Stimulated activated CD4-positive, alpha-beta T cell treated with anti-CD3 and anti-CD28 coated beads, Interleukin-2, amount 100 ng/mL, for 48 hours (primary cell): Measurements from ENCODE around the gene RNF151.
A peak's percentile ranks its signal among the peaks of the same experiment; 100 is the strongest.

Experiments
- DNase-seq, 2 donors: peaks; one replicate each; pipeline ENCODE4 v3.0.0-alpha.2; 2020

Gene RNF151

DNA sequence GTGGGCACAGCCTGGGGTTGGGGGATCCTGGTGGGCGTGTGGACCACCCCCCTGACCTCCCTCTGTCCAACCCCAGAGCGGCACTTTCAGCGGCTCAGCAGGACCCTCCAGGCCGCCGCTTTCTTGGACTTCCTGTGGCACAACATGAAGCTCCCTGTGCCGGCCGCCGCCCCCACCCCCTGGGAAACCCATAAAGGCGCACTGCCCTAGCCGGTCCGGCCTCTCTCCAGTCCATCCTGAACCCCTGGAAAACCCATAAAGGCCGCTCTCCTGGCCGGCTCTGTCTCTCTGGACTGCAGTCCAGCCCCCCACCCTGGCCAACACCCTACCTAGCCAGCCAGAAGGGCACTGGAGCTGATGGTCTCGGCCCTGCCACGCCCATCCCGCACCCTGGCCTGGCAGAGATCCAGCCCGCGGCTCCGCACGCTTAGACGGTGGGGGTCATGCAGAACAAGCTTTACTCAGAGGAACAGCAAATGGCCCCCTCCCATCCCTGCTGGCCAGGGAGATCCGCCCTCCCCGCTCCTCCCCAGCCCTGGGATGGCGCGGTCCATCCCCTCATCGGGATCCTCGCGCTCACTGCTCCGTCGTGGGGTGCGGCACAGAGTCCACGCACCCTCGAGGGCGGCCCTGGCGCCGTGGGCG lies 11.9 kb downstream of the RNF151 start:
- DNase-seq = no peak

DNA sequence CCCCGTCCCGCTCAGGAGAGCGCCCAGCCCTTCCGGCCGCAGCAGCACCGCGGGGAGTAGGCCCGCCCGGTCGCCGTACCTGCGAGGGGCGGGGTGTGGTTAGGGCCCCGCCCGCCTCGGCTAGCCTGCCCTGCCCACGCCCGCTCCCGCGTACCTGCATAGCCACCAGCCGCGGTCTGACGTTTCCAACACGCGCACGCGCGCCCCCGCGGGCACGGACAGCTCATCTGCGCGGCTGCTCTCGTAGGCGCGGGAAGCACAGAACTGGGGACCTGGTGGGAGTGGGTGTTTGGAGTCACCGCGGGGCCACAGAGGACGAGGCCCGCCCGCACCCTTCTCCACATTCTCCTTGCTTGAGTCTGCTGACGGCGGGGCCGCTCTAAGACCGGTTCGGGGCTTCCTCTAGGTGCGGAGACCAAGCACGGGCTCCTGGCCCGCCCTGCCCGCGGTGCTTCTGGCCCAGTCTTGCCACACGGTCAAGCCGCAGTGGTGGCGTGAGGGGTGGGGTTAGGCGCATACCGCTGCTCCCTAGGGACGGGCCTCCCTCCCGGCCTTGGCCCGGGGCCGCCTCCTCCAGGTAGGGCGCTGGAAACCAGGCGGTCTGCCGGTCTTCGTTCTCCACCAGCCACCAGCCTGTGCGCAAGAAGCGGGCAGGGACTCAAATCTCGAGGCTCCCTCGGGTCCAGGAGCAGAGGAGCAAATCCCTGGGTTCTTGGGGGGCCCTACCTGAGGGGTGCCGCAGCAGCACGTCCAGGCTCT lies 12.8 kb downstream of the RNF151 start:
- DNase-seq = no peak

DNA sequence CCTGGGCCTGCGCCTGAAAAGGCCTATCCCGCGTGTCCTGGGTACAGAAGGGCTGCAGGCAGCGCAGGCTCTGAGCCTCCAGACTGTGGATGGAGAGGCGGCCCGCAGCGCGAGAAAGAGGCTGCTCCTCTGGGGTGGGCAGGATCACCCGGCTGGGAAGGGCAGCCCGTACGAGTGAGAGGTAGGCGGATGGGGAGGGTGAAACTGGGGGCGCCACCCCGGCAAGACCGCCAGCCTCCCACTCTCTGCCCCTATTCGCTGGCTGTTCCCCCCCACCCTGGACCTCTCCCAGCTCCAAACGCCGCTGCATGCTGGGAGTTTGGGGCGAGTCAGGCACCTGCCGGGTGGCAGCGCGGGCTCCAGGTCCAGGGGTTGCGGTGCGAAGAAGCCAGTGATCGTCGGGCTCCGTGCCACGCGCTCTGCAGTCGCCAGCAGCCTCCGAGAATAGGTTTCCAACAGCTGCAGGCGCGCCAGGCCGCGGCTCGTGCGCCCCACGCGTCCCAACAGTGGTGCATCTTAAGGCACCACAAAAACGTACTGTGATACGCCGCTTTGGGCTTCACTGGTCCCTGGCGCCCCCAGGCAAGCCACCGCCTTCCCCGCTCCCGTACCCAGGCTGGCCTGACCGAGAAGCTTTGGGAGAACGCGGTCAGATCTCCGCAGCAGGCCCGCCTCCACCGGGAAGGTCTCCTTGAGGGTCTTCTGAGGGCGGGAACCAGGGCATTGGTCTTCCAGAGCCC lies 13.5 kb downstream of the RNF151 start:
- no peak for DNase-seq

DNA sequence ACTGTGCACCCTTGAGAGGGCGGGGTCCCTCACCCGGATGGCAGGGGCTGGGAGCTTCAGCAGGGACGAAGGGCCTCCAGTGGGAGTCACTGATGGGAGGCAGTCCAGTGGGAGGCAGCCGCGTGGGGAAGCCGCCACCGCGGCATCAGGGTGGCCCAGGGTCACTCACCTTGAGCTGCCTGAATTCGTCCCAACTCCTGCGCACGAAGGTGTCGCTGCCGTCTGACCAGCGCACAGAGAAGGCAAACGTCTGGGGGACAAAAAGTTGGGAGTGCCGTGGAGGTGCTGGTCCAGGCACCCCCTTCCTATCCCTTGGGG lies 14.1 kb downstream of the RNF151 start:
- DNase-seq = no peak

DNA sequence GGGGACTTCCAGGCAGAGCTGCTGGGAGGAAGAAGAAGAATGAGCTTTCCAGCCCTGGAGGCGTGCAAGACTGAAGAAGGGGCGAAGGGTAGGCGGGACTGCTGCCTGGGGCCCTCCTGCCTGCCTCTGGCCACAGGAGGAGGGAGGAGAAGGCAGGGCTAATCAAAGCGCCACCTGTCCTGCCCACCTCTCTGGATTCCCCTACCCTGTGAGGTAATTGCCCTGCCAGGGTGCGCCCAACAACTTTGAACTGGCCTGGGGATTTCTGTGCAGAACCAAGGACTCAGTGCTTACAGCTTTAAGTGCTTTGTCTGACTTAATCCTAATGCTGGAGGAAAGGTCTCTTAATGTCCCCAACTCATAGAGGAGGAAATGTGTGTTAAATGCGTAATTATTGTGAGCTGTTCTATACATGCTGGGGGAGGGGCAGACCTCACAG lies 14.8 kb downstream of the RNF151 start, which contains the start of gene NOXO1:
Gene NOXO1 (minus strand): TSS at position 72 of the 439 bp plus-strand sequence. CDS start 290 bp downstream, outside the sequence.
- no peak for DNase-seq

DNA sequence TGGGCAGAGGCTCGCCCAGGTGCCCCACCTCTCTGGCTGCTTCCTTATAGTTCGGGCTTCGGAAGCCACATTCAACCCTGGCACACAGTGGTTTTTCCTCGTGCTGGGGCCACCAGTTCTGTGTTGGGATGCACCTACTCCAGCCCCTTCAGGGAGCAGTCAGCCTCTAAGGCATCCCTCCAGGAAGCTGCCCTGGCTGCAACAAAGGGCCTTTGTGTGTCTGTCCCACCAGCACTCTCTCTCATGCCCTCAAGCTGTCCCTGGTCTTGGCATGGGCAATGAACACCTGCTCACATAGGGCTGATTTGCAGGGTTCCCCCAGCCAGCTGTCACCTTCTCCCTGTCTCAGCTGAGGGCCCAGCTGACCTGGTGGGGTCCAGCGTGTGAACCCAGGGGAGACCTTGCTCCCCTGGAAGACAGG lies 15.4 kb downstream of the RNF151 start:
- no peak for DNase-seq

DNA sequence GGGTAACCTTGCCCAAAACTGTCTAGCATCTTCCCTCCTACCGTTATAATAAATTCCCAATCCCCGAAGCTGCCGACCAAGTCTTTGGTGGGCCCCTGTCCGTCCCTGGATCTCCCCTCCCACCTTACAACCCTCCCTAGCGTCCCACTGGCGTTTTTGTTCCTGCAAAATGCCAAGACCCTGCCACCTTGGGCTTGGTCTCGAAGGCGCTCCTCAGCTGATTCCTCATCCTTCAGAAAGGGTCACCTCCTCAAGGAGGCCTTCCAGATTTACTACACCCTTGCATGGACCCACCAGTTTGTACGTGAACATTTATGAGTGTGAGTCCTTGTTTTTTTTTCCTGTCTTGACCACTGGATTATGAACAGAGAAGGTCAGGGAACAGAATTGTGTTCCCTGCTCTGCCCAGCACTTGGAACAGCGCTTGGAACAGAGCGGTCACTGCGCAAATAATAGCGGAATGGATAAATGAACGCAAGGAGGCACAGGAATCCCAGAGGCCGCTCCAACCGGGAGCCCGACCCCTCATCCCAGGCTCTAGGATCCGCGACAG lies 16.4 kb downstream of the RNF151 start:
- DNase-seq = no peak

DNA sequence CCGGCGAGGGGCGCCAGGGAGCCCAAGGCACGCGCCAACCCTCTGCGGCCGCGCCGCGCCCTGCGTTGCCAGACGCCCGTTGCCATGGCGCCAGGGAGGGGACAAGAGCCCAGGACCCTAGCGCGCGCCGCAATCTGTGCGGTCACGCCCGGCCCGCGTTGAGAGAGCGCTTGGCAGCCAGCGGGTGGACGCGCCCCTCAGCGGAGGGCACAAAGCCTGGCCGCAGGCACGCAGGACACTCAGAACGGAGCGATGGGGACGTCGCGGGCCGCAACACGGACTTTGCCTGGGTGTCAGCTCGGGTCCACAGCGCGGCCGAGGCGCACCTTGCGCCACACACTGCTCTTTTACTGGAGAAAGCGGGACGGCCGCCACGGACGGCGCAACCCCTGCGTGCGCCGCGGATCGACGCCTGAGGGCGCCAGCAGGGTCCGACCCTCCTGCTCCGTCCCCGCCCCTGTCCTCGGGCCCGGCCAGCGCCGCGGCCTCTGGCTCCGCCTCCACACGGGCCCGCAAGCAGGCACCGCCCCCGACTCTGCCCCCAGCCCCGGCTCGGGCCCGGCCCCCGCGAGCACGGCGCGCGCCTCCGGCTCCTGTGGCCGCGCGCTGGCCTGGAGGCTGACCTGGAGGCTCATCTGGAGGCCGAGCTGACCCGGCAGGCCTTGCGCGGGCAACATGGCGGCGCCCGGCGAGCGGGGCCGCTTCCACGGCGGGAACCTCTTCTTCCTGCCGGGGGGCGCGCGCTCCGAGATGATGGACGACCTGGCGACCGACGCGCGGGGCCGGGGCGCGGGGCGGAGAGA lies 17.1 kb downstream of the RNF151 start, which contains the start of gene GFER:
Gene GFER (plus strand): TSS at position 650 of the 803 bp plus-strand sequence. CDS start 26 bp downstream, at position 676.
- peak; percentile 71 to 72 for DNase-seq

DNA sequence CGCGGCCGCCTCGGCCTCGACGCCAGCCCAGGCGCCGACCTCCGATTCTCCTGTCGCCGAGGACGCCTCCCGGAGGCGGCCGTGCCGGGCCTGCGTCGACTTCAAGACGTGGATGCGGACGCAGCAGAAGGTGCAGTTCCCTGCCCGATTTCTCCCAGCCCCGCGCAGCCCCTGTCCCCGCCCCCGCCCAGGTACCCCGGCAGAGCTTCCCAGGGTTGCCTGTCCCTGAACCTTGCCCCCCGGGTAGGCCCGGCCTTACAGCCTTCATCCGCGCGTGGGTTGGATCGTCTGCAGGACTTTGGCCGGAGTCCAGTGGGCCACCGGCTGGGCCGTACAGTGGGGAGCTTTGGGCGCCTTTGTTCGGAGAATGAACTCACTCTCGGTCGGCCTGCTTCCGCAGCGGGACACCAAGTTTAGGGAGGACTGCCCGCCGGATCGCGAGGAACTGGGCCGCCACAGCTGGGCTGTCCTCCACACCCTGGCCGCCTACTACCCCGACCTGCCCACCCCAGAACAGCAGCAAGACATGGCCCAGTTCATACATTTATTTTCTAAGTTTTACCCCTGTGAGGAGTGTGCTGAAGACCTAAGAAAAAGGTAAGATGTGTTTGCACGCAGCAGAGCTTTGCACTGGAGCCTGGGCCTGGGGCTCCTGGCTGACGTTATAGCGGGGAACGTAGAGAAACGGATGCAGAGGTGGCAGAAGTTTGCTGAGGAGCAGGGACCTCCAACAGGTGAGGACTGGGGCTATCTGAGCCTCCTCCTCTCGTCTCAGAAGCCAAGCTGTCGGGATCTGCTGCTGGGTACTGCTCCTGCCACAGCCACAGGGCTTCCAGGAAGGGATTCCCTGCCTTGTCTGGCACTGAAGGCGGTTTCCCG lies 17.9 kb downstream of the RNF151 start:
- DNase-seq = no peak

DNA sequence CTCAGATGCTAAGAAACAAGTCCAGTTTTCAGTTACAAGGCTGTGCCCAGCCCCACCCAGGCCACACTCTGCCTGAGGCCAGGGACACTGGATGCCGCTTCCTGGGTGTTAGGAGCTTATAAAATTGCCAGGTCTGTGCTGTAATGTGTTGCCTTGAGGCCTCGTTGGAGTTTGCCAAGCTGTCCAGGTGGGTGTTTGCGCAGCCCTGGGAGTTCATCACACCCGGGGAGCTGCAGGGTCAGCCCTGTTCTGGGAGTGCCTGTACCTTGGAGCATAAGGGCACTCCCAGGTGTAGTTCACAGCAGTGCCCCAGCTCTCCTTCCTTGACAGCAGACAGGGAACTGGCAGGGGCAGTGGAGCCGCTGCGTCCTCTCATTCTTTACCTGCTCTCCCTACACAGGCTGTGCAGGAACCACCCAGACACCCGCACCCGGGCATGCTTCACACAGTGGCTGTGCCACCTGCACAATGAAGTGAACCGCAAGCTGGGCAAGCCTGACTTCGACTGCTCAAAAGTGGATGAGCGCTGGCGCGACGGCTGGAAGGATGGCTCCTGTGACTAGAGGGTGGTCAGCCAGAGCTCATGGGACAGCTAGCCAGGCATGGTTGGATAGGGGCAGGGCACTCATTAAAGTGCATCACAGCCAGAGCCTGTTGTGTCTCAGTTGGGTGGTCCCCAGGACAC lies 19.0 kb downstream of the RNF151 start:
- no peak for DNase-seq

DNA sequence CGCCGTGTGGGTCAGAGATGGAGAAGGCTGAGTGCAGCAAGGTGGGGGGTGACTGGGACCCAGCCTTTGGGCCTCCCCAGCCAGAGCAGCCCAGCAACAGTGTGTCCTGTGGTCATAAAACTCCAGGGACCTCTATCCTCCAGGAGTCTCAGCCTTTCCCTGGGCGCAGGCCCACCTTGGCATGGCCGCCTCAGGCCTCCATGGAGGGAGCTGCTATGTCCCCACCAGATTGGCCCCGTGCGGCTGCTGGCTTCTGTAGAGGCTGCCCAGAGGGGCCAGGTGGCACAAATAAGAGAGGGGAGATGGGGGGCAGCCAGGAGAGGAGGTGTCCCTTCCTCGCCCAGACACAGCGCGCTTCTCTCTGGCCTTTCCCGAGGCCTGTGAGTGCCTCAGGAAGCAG lies 20.5 kb downstream of the RNF151 start:
- DNase-seq = no peak

DNA sequence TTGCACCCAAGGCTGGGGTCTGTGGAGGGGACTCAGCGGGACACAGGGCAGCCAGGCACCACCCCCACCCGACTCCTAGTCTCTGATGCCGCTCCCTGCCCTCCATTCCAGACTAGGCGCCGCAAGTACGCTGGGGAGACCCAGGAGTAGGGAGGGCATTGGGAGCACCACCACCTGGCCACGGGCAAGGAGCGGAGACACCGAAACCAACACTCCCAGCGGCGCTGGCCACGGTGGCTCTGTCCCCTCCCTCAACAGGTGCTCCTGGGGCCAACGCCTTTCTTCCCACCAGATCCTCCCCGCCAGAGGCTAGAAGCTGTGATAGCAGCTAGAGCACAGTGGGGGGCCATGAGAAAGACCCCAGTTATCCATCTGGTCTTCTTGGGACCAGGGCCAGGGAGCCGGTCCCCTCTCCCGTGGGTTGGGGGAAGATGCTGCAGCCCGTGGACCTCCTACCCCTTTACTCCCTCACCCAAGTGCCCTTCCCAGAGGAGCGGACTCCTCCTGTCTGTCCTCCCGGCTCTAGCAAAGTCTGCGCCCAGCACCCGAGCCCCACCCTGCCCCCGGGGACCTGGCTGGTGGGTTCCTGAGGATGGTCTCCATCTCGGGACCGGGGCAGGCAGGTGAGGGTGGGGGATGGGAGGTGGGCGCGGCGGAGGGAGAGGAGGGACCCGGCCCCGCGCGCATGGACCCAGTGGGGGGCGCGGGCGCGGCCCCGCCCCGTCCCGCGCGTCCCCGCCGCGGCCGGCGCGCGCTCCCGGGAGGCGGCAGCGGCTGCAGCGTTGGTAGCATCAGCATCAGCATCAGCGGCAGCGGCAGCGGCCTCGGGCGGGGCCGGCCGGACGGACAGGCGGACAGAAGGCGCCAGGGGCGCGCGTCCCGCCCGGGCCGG lies 22.8 kb downstream of the RNF151 start, which contains the start of gene SYNGR3:
Gene SYNGR3 (plus strand): TSS at position 762 of the 892 bp plus-strand sequence. CDS start 133 bp downstream, outside the sequence.
- no peak for DNase-seq

DNA sequence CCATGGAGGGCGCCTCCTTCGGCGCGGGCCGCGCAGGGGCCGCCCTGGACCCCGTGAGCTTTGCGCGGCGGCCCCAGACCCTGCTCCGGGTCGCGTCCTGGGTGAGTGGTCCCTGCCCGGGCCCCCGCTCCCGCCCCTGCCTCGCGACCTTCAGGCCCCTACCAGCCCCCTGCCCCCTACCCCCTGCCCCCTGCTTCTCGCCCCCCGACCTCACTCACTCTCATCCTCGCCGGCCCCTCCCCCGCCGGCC lies 23.4 kb downstream of the RNF151 start:
- no peak for DNase-seq

DNA sequence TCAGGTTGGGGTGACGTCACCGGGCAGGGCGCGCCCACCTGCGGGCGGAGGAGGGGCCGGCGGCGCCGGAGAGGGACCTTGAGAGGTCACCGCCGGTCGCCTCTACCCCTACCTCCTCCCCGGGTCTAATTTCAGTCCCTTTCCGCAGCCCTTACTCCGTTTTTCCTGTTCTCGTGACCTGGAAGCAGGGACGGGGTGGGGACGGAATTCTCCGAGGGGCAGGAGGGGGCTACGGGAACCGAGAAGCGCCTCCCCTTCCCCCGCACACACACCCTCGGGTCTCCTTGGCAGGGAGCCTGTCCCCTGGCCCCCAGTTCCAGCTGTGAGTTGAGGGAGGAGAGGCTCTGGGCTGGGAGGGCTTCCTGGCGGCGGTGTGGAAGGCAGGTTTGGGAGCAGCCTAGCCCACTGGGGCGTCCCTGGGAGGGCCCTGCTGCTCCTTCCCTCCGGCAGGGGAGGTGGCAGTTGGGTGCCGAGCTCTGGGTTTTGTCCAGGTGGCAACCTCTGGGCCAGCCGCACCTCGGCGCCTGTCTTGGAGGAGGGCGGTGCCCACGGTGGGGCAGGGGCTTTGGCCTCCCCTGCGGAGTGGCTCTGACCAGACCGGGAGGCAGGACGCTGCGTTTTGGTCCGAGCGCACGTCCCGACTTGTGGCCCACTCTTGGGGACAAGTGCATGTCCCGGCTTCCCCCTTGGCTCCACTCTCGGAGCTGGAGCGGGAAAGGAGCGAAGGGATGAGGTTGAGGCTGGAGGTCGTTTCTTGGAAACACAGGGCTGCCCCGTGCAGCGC lies 23.9 kb downstream of the RNF151 start:
- no peak for DNase-seq

DNA sequence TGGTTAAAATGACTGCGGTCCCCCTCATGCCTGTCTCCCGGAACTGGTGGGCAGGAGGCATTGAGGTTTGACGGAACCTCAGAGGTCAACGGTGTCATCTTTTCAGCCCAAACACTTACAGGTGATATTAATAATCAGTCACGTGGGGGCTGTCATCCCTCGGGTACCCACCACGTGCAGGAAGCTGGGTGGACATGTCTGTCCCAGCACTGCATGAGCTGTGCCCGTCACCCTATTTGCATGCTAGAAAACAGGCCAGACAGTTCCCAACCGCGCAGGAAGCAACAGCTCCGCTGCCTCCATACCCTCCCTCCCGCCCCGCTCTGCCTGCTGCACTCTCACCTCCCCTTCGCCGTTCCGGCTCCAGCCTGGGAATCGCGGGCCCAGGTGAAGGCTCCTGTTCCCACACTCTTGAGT lies 24.5 kb downstream of the RNF151 start:
- no peak for DNase-seq

DNA sequence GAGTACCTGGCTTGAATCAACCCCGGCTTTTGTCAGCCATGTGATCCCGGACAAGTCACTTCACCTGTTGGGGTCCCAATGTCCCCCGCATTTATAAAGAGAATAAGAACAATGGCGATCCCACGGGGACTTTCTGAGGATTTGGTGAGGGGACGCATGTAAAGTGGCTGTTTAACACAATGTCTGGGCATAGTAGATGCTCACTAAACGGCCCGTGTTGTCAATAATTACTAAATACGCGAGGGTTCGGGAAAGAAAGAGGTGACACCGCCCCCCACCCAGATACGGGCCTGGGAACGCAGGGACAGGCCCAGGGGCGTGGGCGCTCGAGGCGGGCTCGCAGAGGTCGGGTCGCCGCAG lies 24.9 kb downstream of the RNF151 start:
- DNase-seq = no peak

DNA sequence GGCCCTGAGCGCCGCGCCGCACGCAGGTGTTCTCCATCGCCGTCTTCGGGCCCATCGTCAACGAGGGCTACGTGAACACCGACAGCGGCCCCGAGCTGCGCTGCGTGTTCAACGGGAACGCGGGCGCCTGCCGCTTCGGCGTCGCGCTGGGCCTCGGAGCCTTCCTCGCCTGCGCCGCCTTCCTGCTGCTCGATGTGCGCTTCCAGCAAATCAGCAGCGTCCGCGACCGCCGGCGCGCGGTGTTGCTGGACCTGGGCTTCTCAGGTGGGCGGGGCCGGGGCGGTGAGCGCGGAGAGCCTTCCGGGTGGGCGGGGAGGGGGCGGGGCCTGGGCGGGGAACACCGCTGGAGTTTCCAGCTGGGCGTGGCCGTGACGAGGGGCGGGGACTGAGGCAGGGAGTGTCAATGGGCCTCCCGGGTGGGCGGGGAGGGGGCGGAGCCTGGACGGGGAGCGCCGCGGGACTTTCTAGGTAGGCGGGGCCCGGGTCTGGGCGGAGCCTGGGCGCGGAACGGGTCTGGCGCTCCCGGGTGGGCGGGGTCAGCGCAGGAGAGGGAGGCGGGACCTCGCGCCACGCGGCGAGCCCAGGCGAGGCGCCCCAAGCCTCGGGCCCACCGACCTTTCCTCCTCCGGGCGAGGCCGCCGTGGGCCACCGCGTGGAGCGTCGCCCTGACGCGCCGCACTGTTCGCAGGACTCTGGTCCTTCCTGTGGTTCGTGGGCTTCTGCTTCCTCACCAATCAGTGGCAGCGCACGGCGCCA lies 25.5 kb downstream of the RNF151 start:
- peak; percentile 94 to 98 for DNase-seq

DNA sequence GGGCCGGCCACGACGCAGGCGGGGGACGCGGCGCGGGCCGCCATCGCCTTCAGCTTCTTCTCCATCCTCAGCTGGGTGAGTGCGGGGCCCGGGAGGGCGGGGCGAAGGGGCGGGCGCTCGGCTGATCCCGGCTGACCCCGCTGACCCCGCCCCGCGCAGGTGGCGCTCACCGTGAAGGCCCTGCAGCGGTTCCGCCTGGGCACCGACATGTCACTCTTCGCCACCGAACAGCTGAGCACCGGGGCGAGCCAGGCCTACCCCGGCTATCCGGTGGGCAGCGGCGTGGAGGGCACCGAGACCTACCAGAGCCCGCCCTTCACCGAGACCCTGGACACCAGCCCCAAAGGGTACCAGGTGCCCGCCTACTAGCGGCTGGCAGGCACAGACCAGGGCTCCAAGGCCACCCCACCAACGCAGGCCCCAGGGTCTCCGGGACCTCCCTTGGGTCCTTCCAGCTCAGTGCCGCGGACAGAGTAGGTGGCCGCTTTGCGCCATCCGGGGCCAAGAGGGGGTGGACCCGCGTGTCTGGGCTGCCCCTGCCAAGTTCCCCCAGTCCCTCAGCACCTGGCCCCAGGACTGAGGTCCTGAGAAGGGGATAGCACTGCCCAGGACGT lies 26.2 kb downstream of the RNF151 start:
- no peak for DNase-seq
